ENCODE results near the gene SS18L1.

DNA sequence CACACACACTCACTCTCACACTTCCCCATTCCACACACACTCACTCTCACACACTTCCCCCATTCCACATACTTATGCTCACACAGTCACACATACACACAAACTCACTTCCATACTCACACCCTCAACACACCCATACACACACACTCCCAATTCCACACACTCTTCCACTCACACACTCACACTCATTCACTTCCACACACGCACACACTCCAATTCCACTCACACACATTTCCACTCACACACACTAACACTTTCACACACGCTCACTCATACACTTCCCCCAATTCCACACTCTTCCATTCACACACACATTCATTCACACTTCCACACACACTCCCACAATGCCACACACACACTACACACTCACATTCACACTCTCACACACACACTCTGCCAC lies 86.7 kb downstream of the SS18L1 start:
- TF ChIP-seq, protein P1, sequence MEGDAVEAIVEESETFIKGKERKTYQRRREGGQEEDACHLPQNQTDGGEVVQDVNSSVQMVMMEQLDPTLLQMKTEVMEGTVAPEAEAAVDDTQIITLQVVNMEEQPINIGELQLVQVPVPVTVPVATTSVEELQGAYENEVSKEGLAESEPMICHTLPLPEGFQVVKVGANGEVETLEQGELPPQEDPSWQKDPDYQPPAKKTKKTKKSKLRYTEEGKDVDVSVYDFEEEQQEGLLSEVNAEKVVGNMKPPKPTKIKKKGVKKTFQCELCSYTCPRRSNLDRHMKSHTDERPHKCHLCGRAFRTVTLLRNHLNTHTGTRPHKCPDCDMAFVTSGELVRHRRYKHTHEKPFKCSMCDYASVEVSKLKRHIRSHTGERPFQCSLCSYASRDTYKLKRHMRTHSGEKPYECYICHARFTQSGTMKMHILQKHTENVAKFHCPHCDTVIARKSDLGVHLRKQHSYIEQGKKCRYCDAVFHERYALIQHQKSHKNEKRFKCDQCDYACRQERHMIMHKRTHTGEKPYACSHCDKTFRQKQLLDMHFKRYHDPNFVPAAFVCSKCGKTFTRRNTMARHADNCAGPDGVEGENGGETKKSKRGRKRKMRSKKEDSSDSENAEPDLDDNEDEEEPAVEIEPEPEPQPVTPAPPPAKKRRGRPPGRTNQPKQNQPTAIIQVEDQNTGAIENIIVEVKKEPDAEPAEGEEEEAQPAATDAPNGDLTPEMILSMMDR (IDR thresholded peaks at IDR 0.05): no peak
- no peak for TF ChIP-seq POLR2A (IDR thresholded peaks at IDR 0.05)

Measured in right lobe of liver (tissue), 4 donors.